ENCODE data around the gene ANO2.

- TF ChIP-seq CTCF (IDR thresholded peaks at IDR 0.05) (no peak), POLR2A (IDR thresholded peaks at IDR 0.05) (no peak)
Observed at GRCh38 chr12:5967645-5968415, 22.8 kb upstream of the ANO2 start.

Data from uterus (tissue), 2 donors.